Measurements from ENCODE around the gene ANKDD1A.

- TF ChIP-seq, protein P1, sequence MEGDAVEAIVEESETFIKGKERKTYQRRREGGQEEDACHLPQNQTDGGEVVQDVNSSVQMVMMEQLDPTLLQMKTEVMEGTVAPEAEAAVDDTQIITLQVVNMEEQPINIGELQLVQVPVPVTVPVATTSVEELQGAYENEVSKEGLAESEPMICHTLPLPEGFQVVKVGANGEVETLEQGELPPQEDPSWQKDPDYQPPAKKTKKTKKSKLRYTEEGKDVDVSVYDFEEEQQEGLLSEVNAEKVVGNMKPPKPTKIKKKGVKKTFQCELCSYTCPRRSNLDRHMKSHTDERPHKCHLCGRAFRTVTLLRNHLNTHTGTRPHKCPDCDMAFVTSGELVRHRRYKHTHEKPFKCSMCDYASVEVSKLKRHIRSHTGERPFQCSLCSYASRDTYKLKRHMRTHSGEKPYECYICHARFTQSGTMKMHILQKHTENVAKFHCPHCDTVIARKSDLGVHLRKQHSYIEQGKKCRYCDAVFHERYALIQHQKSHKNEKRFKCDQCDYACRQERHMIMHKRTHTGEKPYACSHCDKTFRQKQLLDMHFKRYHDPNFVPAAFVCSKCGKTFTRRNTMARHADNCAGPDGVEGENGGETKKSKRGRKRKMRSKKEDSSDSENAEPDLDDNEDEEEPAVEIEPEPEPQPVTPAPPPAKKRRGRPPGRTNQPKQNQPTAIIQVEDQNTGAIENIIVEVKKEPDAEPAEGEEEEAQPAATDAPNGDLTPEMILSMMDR (IDR thresholded peaks at IDR 0.05), result no peak
- peak in 1 of 4 donors; percentile 3 for TF ChIP-seq POLR2A (IDR thresholded peaks at IDR 0.05)
Measured at GRCh38 chr15:64990168-64990470, 78.4 kb downstream of the ANKDD1A start.

Data from esophagus squamous epithelium (tissue), 4 donors.